Measurements from ENCODE around the gene ZNF652.

ZNF652 gene

DNA sequence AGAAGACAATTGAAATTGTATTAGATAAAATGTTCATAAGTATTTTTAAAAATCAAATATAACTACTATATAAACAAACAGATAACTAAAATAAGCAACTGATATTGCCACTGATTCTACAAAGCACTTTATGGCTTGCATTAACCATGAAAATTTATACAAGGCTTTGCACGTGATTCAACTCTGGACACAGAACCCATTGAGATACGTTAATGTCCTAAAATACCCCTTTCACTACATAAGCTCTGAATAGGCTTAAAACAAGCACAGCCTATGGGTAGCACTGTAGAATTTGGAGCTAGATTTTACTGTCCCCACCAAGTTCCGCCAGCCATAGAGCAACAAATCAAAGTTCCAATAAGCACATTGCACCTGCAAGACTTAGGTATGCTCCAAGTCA lies 4.5 kb downstream of the ZNF652 start:
- no peak for ATAC-seq (ENCODE audit: low read depth)
- no peaks in the 10 kb centered on the region for H3K36me3 ChIP-seq (ENCODE audit: low read depth)
- DNase-seq (ENCODE audit: low spot score) = no peak
- H3K4me1 ChIP-seq (ENCODE audit: insufficient read depth, poor library complexity, severe bottlenecking) = peaks cover 13% of the 10 kb centered on the region
- H3K27me3 ChIP-seq (ENCODE audit: insufficient read depth, poor library complexity, severe bottlenecking) = no peaks in the 10 kb centered on the region
- no peak overlapping the region for H3K27ac ChIP-seq (ENCODE audit: poor library complexity, severe bottlenecking)
- H3K9me3 ChIP-seq (ENCODE audit: severe bottlenecking) = no peaks in the 10 kb centered on the region
- H3K4me3 ChIP-seq (ENCODE audit: severe bottlenecking) = no peak overlapping the region
- TF ChIP-seq, protein P1, sequence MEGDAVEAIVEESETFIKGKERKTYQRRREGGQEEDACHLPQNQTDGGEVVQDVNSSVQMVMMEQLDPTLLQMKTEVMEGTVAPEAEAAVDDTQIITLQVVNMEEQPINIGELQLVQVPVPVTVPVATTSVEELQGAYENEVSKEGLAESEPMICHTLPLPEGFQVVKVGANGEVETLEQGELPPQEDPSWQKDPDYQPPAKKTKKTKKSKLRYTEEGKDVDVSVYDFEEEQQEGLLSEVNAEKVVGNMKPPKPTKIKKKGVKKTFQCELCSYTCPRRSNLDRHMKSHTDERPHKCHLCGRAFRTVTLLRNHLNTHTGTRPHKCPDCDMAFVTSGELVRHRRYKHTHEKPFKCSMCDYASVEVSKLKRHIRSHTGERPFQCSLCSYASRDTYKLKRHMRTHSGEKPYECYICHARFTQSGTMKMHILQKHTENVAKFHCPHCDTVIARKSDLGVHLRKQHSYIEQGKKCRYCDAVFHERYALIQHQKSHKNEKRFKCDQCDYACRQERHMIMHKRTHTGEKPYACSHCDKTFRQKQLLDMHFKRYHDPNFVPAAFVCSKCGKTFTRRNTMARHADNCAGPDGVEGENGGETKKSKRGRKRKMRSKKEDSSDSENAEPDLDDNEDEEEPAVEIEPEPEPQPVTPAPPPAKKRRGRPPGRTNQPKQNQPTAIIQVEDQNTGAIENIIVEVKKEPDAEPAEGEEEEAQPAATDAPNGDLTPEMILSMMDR (IDR thresholded peaks at IDR 0.05; ENCODE audit: poor library complexity, severe bottlenecking) = no peak

DNA sequence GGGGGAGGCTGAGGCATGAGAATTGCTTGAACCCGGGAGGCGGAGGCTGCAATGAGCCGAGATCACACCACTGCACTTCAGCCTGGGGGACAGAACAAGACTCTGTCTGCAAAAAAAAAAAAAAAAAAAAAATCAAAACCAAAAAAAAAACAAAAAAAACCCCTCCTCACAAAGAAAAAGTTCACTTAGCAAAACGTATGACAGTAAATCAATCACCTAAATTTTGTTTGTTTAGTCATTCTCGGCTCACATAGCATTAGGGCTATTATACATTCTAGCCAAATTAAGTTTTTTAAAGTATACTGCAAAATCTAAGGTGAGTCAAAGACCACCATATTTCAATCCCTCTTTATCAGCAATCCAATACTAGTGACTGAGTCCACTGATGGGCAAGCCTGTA lies 5.7 kb downstream of the ZNF652 start:
- TF ChIP-seq, protein P1 (IDR thresholded peaks at IDR 0.05; ENCODE audit: poor library complexity, severe bottlenecking) = no peak
- H3K27ac ChIP-seq (ENCODE audit: poor library complexity, severe bottlenecking) = no peak overlapping the region

DNA sequence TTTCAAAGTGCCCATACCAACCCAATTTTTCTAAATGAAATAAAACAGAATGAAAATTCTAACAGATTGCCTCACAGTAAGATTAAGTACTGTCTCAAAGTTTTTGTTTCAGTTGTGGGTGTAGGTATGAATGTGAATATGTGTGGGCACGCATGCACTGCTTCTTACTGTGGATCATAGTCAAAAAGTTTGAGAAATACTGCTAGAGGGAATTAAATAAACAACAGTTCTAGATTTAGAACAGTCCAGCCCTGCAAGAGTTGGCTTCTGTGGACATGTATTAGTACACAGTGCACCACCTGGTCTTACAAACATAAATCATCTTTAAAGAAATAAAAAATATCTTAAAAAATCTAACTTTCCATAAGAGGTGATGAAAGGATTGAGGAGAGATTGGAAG lies 8.4 kb downstream of the ZNF652 start:
- no peak for ATAC-seq (ENCODE audit: low read depth)

More for the DNA sequence above, 5.7 kb downstream of the ZNF652 start:
- peaks cover 13% of the 10 kb centered on the region for H3K4me1 ChIP-seq (ENCODE audit: insufficient read depth, poor library complexity, severe bottlenecking)
- H3K4me3 ChIP-seq (ENCODE audit: severe bottlenecking) = no peak overlapping the region
- H3K27me3 ChIP-seq (ENCODE audit: insufficient read depth, poor library complexity, severe bottlenecking) = no peaks in the 10 kb centered on the region
- ATAC-seq (ENCODE audit: low read depth) (no peak), DNase-seq (ENCODE audit: low spot score) (no peak)
- no peaks in the 10 kb centered on the region for H3K36me3 ChIP-seq (ENCODE audit: low read depth)
- no peaks in the 10 kb centered on the region for H3K9me3 ChIP-seq (ENCODE audit: severe bottlenecking)

DNA sequence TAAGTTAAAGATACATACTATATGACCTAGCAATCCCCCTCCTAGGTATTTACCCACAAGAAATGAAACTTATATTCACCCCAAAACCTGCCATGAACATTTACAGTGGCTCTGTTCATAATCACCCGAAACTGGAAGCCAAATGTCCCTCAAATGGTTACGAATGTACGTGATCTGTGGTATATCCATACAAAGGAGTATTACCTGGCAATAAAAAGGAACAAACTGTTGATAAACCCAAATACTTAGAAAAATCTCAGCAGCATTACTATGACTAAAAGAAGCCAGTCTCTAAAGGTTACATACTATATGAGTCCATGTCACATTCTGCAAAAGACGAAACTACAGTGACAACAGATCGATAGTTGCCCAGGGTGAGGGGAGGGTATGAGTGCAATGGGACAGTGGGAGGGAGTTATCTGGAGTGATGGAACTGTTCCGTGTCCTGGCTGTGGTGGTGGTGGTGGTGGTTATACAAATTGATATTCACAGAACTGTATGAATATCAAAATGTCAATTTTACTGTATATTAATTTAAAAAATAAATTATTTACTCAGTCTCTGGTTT lies 9.4 kb downstream of the ZNF652 start:
- no peak for ATAC-seq (ENCODE audit: low read depth)
- Histone ChIP-seq H3K4me1 (ENCODE audit: insufficient read depth, poor library complexity, severe bottlenecking) (peaks cover 4% of the 10 kb centered on the region), H3K4me3 (ENCODE audit: severe bottlenecking) (no peak overlapping the region), H3K27me3 (ENCODE audit: insufficient read depth, poor library complexity, severe bottlenecking) (no peaks in the 10 kb centered on the region), H3K9me3 (ENCODE audit: severe bottlenecking) (no peaks in the 10 kb centered on the region), H3K27ac (ENCODE audit: poor library complexity, severe bottlenecking) (no peak overlapping the region), H3K36me3 (ENCODE audit: low read depth) (no peaks in the 10 kb centered on the region; the same call in 1 of the 2 replicates)
- no peak for DNase-seq (ENCODE audit: low spot score)
- TF ChIP-seq, protein P1 (IDR thresholded peaks at IDR 0.05; ENCODE audit: poor library complexity, severe bottlenecking) = no peak

More for the DNA sequence above, 8.4 kb downstream of the ZNF652 start:
- DNase-seq (ENCODE audit: low spot score) = no peak
- Histone ChIP-seq H3K27me3 (ENCODE audit: insufficient read depth, poor library complexity, severe bottlenecking) (no peaks in the 10 kb centered on the region), H3K27ac (ENCODE audit: poor library complexity, severe bottlenecking) (no peak overlapping the region), H3K4me3 (ENCODE audit: severe bottlenecking) (no peak overlapping the region), H3K4me1 (ENCODE audit: insufficient read depth, poor library complexity, severe bottlenecking) (peaks cover 4% of the 10 kb centered on the region), H3K36me3 (ENCODE audit: low read depth) (no peaks in the 10 kb centered on the region; the same call in 1 of the 2 replicates), H3K9me3 (ENCODE audit: severe bottlenecking) (no peaks in the 10 kb centered on the region)
- TF ChIP-seq, protein P1 (IDR thresholded peaks at IDR 0.05; ENCODE audit: poor library complexity, severe bottlenecking) = no peak

DNA sequence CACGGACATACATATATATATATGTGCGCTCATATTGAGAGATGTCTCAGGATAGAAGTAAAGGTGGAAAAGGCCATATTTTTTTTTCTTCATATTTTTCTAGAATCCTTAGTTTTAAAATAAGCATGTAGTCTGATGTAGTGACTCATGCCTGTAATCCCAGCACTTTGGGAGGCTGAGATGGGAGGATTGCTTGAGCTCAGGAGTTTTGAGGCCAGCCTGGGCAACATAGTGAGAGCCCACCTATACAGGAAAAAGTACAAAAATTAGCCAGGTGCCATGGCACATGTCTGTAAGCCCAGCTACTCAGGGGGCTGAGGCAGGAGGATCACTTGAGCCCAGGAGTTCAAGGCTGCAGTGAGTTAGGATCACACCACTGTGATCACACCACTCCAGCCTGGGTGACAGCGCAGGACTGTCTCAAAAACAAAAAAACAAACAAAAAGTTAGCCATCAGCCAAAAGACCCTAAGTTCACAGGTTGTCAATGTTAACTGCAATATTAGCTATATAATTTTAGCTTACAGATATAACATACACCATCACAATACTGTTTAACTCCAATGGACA lies 10.4 kb downstream of the ZNF652 start:
- DNase-seq (ENCODE audit: low spot score) (no peak), ATAC-seq (ENCODE audit: low read depth) (no peak)
- H3K36me3 ChIP-seq (ENCODE audit: low read depth) = peaks cover 2% of the 10 kb centered on the region; the same call in 1 of the 2 replicates
- no peaks in the 10 kb centered on the region for H3K27me3 ChIP-seq (ENCODE audit: insufficient read depth, poor library complexity, severe bottlenecking)
- H3K4me1 ChIP-seq (ENCODE audit: insufficient read depth, poor library complexity, severe bottlenecking) = peaks cover 4% of the 10 kb centered on the region
- TF ChIP-seq, protein P1 (IDR thresholded peaks at IDR 0.05; ENCODE audit: poor library complexity, severe bottlenecking) = no peak
- H3K27ac ChIP-seq (ENCODE audit: poor library complexity, severe bottlenecking) = no peak overlapping the region
- no peak overlapping the region for H3K4me3 ChIP-seq (ENCODE audit: severe bottlenecking)
- H3K9me3 ChIP-seq (ENCODE audit: severe bottlenecking) = no peaks in the 10 kb centered on the region
